Astrocyte (in vitro differentiated cells and primary cell): Measurements from ENCODE around the gene FBXL16. TPM values are rescaled to one million over a fixed set of nuclear protein-coding genes. Genes with fewer than 3 reads are reported as not detected.
A peak's percentile ranks its signal among the peaks of the same experiment; 100 is the strongest.

Source experiments
- DNase-seq: peaks from one replicate; pipeline ENCODE4 v3.0.0-alpha.2; 2010; ENCODE audit warnings: low read depth
- FAIRE-seq: peaks from 2 replicates; lab custom pipeline; 2011; peaks lifted over from hg19 to GRCh38; lab: Jason Lieb, UNC
- H2AFZ ChIP-seq: 2 replicates; pipeline ENCODE4 v1.6.0; 2012; ENCODE audit warnings: low read depth, low read length, inconsistent platforms
- H3K27ac ChIP-seq: 2 replicates; pipeline ENCODE4 v1.5.1; 2011; ENCODE audit warnings: low read depth, low read length, inconsistent platforms
- H3K27me3 ChIP-seq: 2 replicates; pipeline ENCODE4 v1.6.0; 2011; ENCODE audit warnings: low read length, inconsistent platforms; ENCODE audit not compliant: insufficient read depth
- H3K36me3 ChIP-seq: 2 replicates; pipeline ENCODE4 v1.5.1; 2011; ENCODE audit warnings: low read length, inconsistent platforms; ENCODE audit not compliant: insufficient read depth
- H3K4me1 ChIP-seq: 2 replicates; pipeline ENCODE4 v1.5.1; 2011; ENCODE audit warnings: low read length, inconsistent platforms; ENCODE audit not compliant: insufficient read depth
- H3K4me2 ChIP-seq: 2 replicates; pipeline ENCODE4 v1.6.0; 2012; ENCODE audit warnings: low read length, inconsistent platforms
- H3K4me3 ChIP-seq: 2 replicates; pipeline ENCODE4 v1.5.1; 2011; ENCODE audit warnings: low read depth, mild to moderate bottlenecking, low read length, inconsistent platforms; ENCODE audit not compliant: insufficient read depth
- H3K79me2 ChIP-seq: 2 replicates; pipeline ENCODE4 v1.6.0; 2012; ENCODE audit warnings: mild to moderate bottlenecking, low read length, inconsistent platforms; ENCODE audit not compliant: insufficient read depth
- H3K9ac ChIP-seq: 2 replicates; pipeline ENCODE4 v1.6.0; 2012; ENCODE audit warnings: mild to moderate bottlenecking, low read length, inconsistent platforms
- H3K9me3 ChIP-seq: 2 replicates; pipeline ENCODE4 v1.5.1; 2012; ENCODE audit warnings: low read depth, mild to moderate bottlenecking, low read length, inconsistent platforms; ENCODE audit not compliant: insufficient read depth
- H4K20me1 ChIP-seq: 2 replicates; pipeline ENCODE4 v1.6.0; 2012; ENCODE audit warnings: low read length, inconsistent platforms; ENCODE audit not compliant: insufficient read depth
- H3K27ac Mint-ChIP-seq: one replicate; pipeline ENCODE4 v1.8.0; 2021; ENCODE audit warnings: mild to moderate bottlenecking, mixed read lengths; ENCODE audit not compliant: unreplicated experiment
- H3K27me3 Mint-ChIP-seq: one replicate; pipeline ENCODE4 v1.8.0; 2021; ENCODE audit warnings: low read depth, mixed read lengths; ENCODE audit not compliant: unreplicated experiment
- H3K36me3 Mint-ChIP-seq: one replicate; pipeline ENCODE4 v1.8.0; 2021; ENCODE audit warnings: low read depth, mixed read lengths; ENCODE audit not compliant: unreplicated experiment
- H3K4me1 Mint-ChIP-seq: one replicate; pipeline ENCODE4 v1.8.0; 2021; ENCODE audit warnings: low read depth, mixed read lengths; ENCODE audit not compliant: unreplicated experiment
- H3K4me3 Mint-ChIP-seq: one replicate; pipeline ENCODE4 v1.8.0; 2021; ENCODE audit warnings: mild to moderate bottlenecking, moderate library complexity, mixed read lengths; ENCODE audit not compliant: unreplicated experiment
- H3K9me3 Mint-ChIP-seq: one replicate; pipeline ENCODE4 v1.8.0; 2021; ENCODE audit warnings: mild to moderate bottlenecking, mixed read lengths; ENCODE audit not compliant: unreplicated experiment
- EZH2 ChIP-seq: IDR thresholded peaks from 2 replicates; pipeline ENCODE4 v1.6.1; 2012; ENCODE audit warnings: mild to moderate bottlenecking, low read length, inconsistent platforms; ENCODE audit not compliant: insufficient read depth
- total RNA-seq: library from RNA; stranded (reverse); gene quantifications from 2 replicates; pipeline ENCODE4 v1.2.1, GENCODE V29; 2021
- TF ChIP-seq, protein P1 (sequence below): IDR thresholded peaks from 2 replicates; pipeline ENCODE4 v1.5.1; 2011; ENCODE audit warnings: low read depth, mild to moderate bottlenecking, inconsistent platforms, low read length, moderate library complexity; ENCODE audit not compliant: insufficient read depth

The FBXL16 gene
- total RNA-seq, 1 donor from 2014 or later = 5.2 TPM

- DNase-seq = no peak
- no peak for FAIRE-seq
- no peaks in the 10 kb centered on the region for H3K36me3 ChIP-seq
- H2AFZ ChIP-seq = no peak overlapping the region
- no peak overlapping the region for H3K4me3 Mint-ChIP-seq
- peaks cover 12% of the 10 kb centered on the region for H3K4me1 ChIP-seq
- no peaks in the 10 kb centered on the region for H3K27me3 ChIP-seq
- H3K27me3 Mint-ChIP-seq = no peaks in the 10 kb centered on the region
- TF ChIP-seq EZH2 = no peak
- TF ChIP-seq, protein P1, sequence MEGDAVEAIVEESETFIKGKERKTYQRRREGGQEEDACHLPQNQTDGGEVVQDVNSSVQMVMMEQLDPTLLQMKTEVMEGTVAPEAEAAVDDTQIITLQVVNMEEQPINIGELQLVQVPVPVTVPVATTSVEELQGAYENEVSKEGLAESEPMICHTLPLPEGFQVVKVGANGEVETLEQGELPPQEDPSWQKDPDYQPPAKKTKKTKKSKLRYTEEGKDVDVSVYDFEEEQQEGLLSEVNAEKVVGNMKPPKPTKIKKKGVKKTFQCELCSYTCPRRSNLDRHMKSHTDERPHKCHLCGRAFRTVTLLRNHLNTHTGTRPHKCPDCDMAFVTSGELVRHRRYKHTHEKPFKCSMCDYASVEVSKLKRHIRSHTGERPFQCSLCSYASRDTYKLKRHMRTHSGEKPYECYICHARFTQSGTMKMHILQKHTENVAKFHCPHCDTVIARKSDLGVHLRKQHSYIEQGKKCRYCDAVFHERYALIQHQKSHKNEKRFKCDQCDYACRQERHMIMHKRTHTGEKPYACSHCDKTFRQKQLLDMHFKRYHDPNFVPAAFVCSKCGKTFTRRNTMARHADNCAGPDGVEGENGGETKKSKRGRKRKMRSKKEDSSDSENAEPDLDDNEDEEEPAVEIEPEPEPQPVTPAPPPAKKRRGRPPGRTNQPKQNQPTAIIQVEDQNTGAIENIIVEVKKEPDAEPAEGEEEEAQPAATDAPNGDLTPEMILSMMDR = no peak
- H3K27ac Mint-ChIP-seq = no peak overlapping the region
- H3K27ac ChIP-seq = no peak overlapping the region
- no peaks in the 10 kb centered on the region for H3K9me3 Mint-ChIP-seq
- H3K4me1 Mint-ChIP-seq = no peaks in the 10 kb centered on the region
- H4K20me1 ChIP-seq = no peaks in the 10 kb centered on the region
- no peak overlapping the region for H3K9ac ChIP-seq
- peaks cover 5% of the 10 kb centered on the region for H3K36me3 Mint-ChIP-seq
- H3K79me2 ChIP-seq = no peaks in the 10 kb centered on the region
- H3K4me3 ChIP-seq = no peak overlapping the region
- no peaks in the 10 kb centered on the region for H3K9me3 ChIP-seq
- no peak overlapping the region for H3K4me2 ChIP-seq
These were observed 24.4 kb upstream of the FBXL16 start for GRCh38 chr16:729768-730665.

GRCh38 chr16:728890-729744 lies 23.5 kb upstream of the FBXL16 start:
- no peaks in the 10 kb centered on the region for H3K27me3 ChIP-seq
- no peaks in the 10 kb centered on the region for H3K9me3 Mint-ChIP-seq
- H3K27ac ChIP-seq = no peak overlapping the region
- H3K79me2 ChIP-seq = no peaks in the 10 kb centered on the region
- no peak for DNase-seq
- no peak for FAIRE-seq
- no peak overlapping the region for H2AFZ ChIP-seq
- peaks cover under 1% of the 10 kb centered on the region for H4K20me1 ChIP-seq
- H3K9ac ChIP-seq = peak overlapping the region; percentile 35
- no peak overlapping the region for H3K27ac Mint-ChIP-seq
- no peaks in the 10 kb centered on the region for H3K36me3 ChIP-seq
- peak overlapping the region; percentile 34 for H3K4me3 Mint-ChIP-seq
- H3K4me1 Mint-ChIP-seq = no peaks in the 10 kb centered on the region
- H3K9me3 ChIP-seq = no peaks in the 10 kb centered on the region
- peak overlapping the region; percentile 28 for H3K4me3 ChIP-seq
- no peaks in the 10 kb centered on the region for H3K27me3 Mint-ChIP-seq
- H3K4me1 ChIP-seq = peaks cover 12% of the 10 kb centered on the region
- peak overlapping the region; percentile 94 for H3K4me2 ChIP-seq
- TF ChIP-seq, protein P1 = no peak
- no peak for TF ChIP-seq EZH2
- H3K36me3 Mint-ChIP-seq = peaks cover 5% of the 10 kb centered on the region
